Activated T-cell treated with anti-CD3 and anti-CD28 coated beads, Interleukin-2, amount 50 U/mL, for 4 hours (primary cell): ENCODE data around the gene SH3BGRL3. TPM values are rescaled to one million over a fixed set of nuclear protein-coding genes. Genes with fewer than 3 reads are reported as not detected.

Experiments
- ATAC-seq, 2 donors: fragments of 200-7000 bp; cut with Tn5 transposase; one replicate each; pipeline ENCODE4 v1.10.0; 2021
- DNase-seq: peaks from one replicate; pipeline ENCODE4 v3.0.0-alpha.2; 2020
- H3K27me3 Mint-ChIP-seq: one replicate; pipeline ENCODE4 v1.8.0; 2021; ENCODE audit warnings: low read depth, mixed read lengths
- H3K36me3 Mint-ChIP-seq: one replicate; pipeline ENCODE4 v1.8.0; 2022; ENCODE audit warnings: mixed read lengths; ENCODE audit not compliant: insufficient read depth
- H3K4me1 Mint-ChIP-seq: one replicate; pipeline ENCODE4 v1.8.0; 2021; ENCODE audit warnings: low read depth, mixed read lengths
- H3K4me3 Mint-ChIP-seq: one replicate; pipeline ENCODE4 v1.8.0; 2021; ENCODE audit warnings: mild to moderate bottlenecking, moderate library complexity, mixed read lengths
- H3K9me3 Mint-ChIP-seq: one replicate; pipeline ENCODE4 v1.8.0; 2021; ENCODE audit warnings: mixed read lengths
- total RNA-seq, 3 donors: library from RNA; stranded (reverse); gene quantifications; one replicate each; pipeline ENCODE4 v1.2.1, GENCODE V29; 2021

SH3BGRL3 gene
- total RNA-seq, 3 donors from 2014 or later = 324 to 352 (median 326) TPM

- Mint-ChIP-seq H3K4me1 (peaks cover 87% of the 10 kb centered on the region), H3K27me3 (no peaks in the 10 kb centered on the region), H3K9me3 (no peaks in the 10 kb centered on the region), H3K36me3 (peaks cover 30% of the 10 kb centered on the region), H3K4me3 (peak overlapping the region; percentile 73)
- ATAC-seq (no peak), DNase-seq (no peak)
Measured at GRCh38 chr1:26282401-26282918, 2.6 kb downstream of the SH3BGRL3 start.

- Mint-ChIP-seq H3K4me3 (peak overlapping the region; percentile 73), H3K9me3 (no peaks in the 10 kb centered on the region), H3K27me3 (no peaks in the 10 kb centered on the region), H3K4me1 (peaks cover 87% of the 10 kb centered on the region), H3K36me3 (peaks cover 26% of the 10 kb centered on the region)
- ATAC-seq (no peak), DNase-seq (no peak)
Measured at GRCh38 chr1:26283279-26283853, 3.5 kb downstream of the SH3BGRL3 start.

GRCh38 chr1:26283871-26284596, 4.1 kb downstream of the SH3BGRL3 start:
- no peaks in the 10 kb centered on the region for H3K9me3 Mint-ChIP-seq
- H3K4me1 Mint-ChIP-seq = peaks cover 87% of the 10 kb centered on the region

GRCh38 chr1:26284597-26285347, 4.9 kb downstream of the SH3BGRL3 start:
- Mint-ChIP-seq H3K4me3 (peak overlapping the region; percentile 73), H3K27me3 (no peaks in the 10 kb centered on the region), H3K4me1 (peaks cover 90% of the 10 kb centered on the region), H3K9me3 (no peaks in the 10 kb centered on the region), H3K36me3 (peaks cover 24% of the 10 kb centered on the region)
- DNase-seq (peak; percentile 97), ATAC-seq (peak; percentile 73 to 75)

More at GRCh38 chr1:26283871-26284596, 4.1 kb downstream of the SH3BGRL3 start:
- ATAC-seq = no peak
- DNase-seq = no peak
- Mint-ChIP-seq H3K27me3 (no peaks in the 10 kb centered on the region), H3K4me3 (peak overlapping the region; percentile 73), H3K36me3 (peaks cover 24% of the 10 kb centered on the region)

GRCh38 chr1:26285366-26286063, 5.6 kb downstream of the SH3BGRL3 start:
- H3K27me3 Mint-ChIP-seq = no peaks in the 10 kb centered on the region
- no peak overlapping the region for H3K4me3 Mint-ChIP-seq
- peaks cover 96% of the 10 kb centered on the region for H3K4me1 Mint-ChIP-seq
- peaks cover 24% of the 10 kb centered on the region for H3K36me3 Mint-ChIP-seq
- DNase-seq (no peak), ATAC-seq (no peak)
- no peaks in the 10 kb centered on the region for H3K9me3 Mint-ChIP-seq

GRCh38 chr1:26286064-26286416, 6.2 kb downstream of the SH3BGRL3 start:
- no peaks in the 10 kb centered on the region for H3K9me3 Mint-ChIP-seq
- ATAC-seq = no peak
- H3K4me3 Mint-ChIP-seq = no peak overlapping the region
- H3K36me3 Mint-ChIP-seq = peaks cover 22% of the 10 kb centered on the region
- H3K27me3 Mint-ChIP-seq = no peaks in the 10 kb centered on the region
- DNase-seq = no peak
- H3K4me1 Mint-ChIP-seq = peaks cover 99% of the 10 kb centered on the region

- H3K36me3 Mint-ChIP-seq = peaks cover 15% of the 10 kb centered on the region
- no peaks in the 10 kb centered on the region for H3K27me3 Mint-ChIP-seq
- DNase-seq = no peak
- H3K9me3 Mint-ChIP-seq = no peaks in the 10 kb centered on the region
- peak; percentile 9 for ATAC-seq
- H3K4me1 Mint-ChIP-seq = peaks cover 99% of the 10 kb centered on the region
- peak overlapping the region; percentile 34 for H3K4me3 Mint-ChIP-seq
Measured at GRCh38 chr1:26287033-26287711, 7.3 kb downstream of the SH3BGRL3 start.

GRCh38 chr1:26287811-26288210, 7.9 kb downstream of the SH3BGRL3 start:
- no peaks in the 10 kb centered on the region for H3K27me3 Mint-ChIP-seq
- ATAC-seq = no peak
- no peak for DNase-seq
- peaks cover 10% of the 10 kb centered on the region for H3K36me3 Mint-ChIP-seq
- peaks cover 93% of the 10 kb centered on the region for H3K4me1 Mint-ChIP-seq
- H3K9me3 Mint-ChIP-seq = no peaks in the 10 kb centered on the region
- H3K4me3 Mint-ChIP-seq = peak overlapping the region; percentile 34

GRCh38 chr1:26288311-26288941, 8.5 kb downstream of the SH3BGRL3 start:
- Mint-ChIP-seq H3K4me1 (peaks cover 90% of the 10 kb centered on the region), H3K27me3 (no peaks in the 10 kb centered on the region), H3K4me3 (no peak overlapping the region), H3K9me3 (no peaks in the 10 kb centered on the region), H3K36me3 (peaks cover 7% of the 10 kb centered on the region)
- ATAC-seq (peak; percentile 60 to 69), DNase-seq (peak; percentile 70)

GRCh38 chr1:26289158-26290059, 9.5 kb downstream of the SH3BGRL3 start:
- Mint-ChIP-seq H3K36me3 (peaks cover 5% of the 10 kb centered on the region), H3K4me1 (peaks cover 82% of the 10 kb centered on the region), H3K9me3 (no peaks in the 10 kb centered on the region), H3K27me3 (no peaks in the 10 kb centered on the region), H3K4me3 (no peak overlapping the region)
- DNase-seq (no peak), ATAC-seq (no peak)

GRCh38 chr1:26290122-26290881, 10.4 kb downstream of the SH3BGRL3 start:
- H3K36me3 Mint-ChIP-seq = peaks cover 2% of the 10 kb centered on the region
- no peak overlapping the region for H3K4me3 Mint-ChIP-seq
- DNase-seq (no peak), ATAC-seq (no peak)
- no peaks in the 10 kb centered on the region for H3K9me3 Mint-ChIP-seq
- H3K27me3 Mint-ChIP-seq = no peaks in the 10 kb centered on the region
- peaks cover 76% of the 10 kb centered on the region for H3K4me1 Mint-ChIP-seq

- ATAC-seq (no peak), DNase-seq (no peak)
- no peaks in the 10 kb centered on the region for H3K27me3 Mint-ChIP-seq
- no peaks in the 10 kb centered on the region for H3K9me3 Mint-ChIP-seq
- no peak overlapping the region for H3K4me3 Mint-ChIP-seq
- H3K36me3 Mint-ChIP-seq = peaks cover 4% of the 10 kb centered on the region
- peaks cover 73% of the 10 kb centered on the region for H3K4me1 Mint-ChIP-seq
Measured at GRCh38 chr1:26290882-26291261, 11.0 kb downstream of the SH3BGRL3 start.
